Epithelial cell of proximal tubule (primary cell): Measurements from ENCODE around the gene PERCC1. TPM values are rescaled to one million over a fixed set of nuclear protein-coding genes. Genes with fewer than 3 reads are reported as not detected.

Experiments
- DNase-seq: peaks from one replicate; pipeline ENCODE4 v3.0.0-alpha.2; 2011; ENCODE audit warnings: low read depth
- H3K4me3 ChIP-seq: 2 replicates; pipeline ENCODE4 v1.5.1; 2011; ENCODE audit warnings: low read depth, mild to moderate bottlenecking, low read length
- total RNA-seq: library from RNA; depleted of rRNA; stranded (reverse); fragments of >200 nt; gene quantifications from 2 replicates; pipeline ENCODE4 v1.2.3, GENCODE V29; 2015
- TF ChIP-seq, protein P1 (sequence below): conservative IDR thresholded peaks from 2 replicates; pipeline ENCODE4 v1.5.1; 2012; ENCODE audit warnings: low read depth, mild to moderate bottlenecking, low read length

The PERCC1 gene
- total RNA-seq, 1 donor from 2014 or later = not detected

DNA sequence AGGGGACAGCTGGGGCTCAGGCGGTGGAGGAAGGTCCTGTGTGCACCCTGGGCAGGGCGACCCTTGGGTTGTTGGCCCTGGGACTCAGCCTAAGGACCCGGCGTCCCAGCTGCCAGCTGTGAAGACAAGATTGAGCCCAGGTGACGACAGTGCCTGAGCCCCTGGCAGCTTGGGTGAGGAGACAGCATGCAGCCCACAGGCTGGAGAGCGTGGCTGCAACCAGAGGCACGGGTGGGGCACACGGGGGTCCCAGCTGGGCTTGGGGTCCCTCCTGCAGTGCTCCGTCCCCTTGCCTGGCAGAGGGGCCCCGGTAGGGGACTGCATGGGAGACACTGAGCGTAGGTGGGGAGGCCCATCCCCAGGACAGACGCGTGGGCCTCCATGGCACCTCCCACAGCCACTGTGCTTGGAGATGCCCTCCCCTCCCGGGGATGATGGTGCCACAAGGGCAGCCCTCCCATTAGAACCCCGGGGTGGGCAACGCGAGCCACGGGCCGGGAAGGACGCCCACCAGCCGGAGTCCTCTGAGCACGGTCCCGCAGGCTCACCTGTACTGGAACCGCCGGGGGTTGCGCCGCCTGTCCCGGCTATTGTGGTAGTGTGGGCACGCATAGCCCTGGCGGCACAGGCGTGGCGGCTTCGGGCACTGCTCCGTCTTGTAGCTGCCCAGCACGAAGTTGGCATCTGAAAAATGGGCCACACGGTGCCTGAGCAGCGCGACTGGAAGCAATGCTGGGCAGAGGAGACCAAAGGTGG, 31.9 kb upstream of the PERCC1 start:
- no peak for DNase-seq
- H3K4me3 ChIP-seq = no peak overlapping the region

DNA sequence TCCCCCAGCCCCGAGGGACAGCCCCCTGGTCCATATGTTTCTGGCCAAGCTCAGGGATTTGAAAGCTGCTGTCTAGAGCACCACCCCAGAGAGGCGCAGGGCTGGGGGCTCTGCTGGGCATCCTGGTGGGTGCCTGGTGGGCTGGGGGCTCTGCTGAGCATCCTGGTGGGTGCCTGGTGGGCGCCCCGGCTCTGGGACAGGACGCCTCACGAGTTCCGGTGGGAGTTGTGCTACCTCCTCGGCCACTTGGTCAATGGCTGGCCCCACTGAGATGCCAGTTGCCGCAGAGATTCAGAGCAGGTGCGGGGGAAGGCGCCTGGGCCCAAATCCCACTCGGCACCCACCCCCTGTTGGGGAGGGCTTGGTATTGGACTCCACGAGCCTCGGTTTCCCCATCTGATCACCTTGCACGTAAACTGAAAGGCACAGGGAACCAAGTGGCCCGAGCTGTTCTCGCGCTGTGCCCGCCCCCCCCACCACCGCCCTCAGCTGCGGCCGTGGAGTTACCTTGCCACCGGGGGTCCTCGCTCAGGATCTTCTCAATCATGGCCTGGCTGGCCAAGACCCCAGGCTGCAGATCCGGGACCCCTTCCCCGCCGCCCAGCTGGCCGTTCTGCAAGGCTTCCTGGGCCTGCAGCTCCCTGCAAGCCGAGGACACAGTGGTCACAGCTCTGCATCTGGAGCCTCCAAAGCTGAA, 29.7 kb upstream of the PERCC1 start:
- DNase-seq = no peak
- TF ChIP-seq, protein P1, sequence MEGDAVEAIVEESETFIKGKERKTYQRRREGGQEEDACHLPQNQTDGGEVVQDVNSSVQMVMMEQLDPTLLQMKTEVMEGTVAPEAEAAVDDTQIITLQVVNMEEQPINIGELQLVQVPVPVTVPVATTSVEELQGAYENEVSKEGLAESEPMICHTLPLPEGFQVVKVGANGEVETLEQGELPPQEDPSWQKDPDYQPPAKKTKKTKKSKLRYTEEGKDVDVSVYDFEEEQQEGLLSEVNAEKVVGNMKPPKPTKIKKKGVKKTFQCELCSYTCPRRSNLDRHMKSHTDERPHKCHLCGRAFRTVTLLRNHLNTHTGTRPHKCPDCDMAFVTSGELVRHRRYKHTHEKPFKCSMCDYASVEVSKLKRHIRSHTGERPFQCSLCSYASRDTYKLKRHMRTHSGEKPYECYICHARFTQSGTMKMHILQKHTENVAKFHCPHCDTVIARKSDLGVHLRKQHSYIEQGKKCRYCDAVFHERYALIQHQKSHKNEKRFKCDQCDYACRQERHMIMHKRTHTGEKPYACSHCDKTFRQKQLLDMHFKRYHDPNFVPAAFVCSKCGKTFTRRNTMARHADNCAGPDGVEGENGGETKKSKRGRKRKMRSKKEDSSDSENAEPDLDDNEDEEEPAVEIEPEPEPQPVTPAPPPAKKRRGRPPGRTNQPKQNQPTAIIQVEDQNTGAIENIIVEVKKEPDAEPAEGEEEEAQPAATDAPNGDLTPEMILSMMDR = no peak
- no peak overlapping the region for H3K4me3 ChIP-seq

More for the DNA sequence above, 31.9 kb upstream of the PERCC1 start:
- TF ChIP-seq, protein P1 = no peak

DNA sequence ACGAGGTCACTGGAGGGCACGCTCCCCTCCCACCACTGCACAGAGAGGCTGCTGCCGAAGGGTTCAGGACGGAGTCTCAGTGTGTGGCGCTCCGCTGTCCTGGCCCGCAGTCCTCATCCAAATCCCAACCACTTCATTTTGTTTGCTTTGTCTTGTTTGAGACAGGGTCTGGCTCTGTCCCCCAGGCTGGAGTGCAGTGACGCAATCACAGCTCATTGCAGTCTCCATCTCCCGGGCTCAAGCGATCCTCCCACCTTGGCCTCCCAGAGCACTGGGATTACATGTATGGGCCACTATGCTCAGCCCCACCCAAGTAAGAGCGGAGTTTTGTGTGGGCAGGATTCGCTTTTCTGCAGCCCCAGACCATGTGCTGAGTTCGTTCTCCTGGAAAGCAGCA, 29.1 kb upstream of the PERCC1 start:
- TF ChIP-seq, protein P1 = no peak
- H3K4me3 ChIP-seq = no peak overlapping the region
- no peak for DNase-seq

DNA sequence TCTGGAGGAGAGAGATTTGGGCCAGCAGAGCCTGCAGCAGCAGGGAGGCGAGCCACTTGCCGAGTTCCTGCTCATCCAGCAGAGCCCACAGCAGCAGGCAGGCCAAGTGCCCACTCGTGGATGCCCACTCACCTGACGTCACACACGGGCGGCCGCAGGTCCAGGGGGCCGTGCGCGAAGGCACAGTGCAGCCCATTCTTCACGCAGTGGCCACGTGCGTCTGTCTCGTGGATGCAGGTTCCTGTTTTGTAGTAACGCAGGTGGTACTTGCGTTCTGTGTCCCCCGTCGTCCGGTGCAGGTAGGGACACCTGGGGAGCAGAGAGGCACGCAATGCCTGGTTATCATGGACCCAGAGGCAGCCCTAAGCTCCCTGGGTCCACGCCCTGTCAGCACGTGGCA, 27.8 kb upstream of the PERCC1 start:
- no peak for DNase-seq
- TF ChIP-seq, protein P1 = no peak
- H3K4me3 ChIP-seq = no peak overlapping the region

DNA sequence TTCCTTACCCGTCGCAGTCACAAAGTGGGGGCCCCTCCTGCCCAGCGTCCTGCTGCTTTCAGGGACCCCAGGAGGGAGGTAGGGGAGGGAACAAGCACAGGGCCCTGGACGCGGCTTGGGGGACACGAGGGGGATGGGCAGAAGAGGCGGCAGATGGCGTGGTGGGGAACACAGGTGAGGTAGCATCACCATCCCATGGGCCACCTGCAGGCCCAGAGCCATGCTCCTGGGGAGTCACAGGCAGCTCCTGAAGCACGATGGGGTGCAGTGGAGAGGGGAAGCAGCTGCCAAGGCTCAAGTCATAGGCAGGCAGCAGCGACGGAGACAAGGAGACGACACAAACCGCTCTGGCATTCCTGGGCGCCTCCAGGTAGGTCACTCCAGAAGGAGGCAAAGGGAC, 27.1 kb upstream of the PERCC1 start:
- TF ChIP-seq, protein P1 = no peak
- H3K4me3 ChIP-seq = no peak overlapping the region
- no peak for DNase-seq

DNA sequence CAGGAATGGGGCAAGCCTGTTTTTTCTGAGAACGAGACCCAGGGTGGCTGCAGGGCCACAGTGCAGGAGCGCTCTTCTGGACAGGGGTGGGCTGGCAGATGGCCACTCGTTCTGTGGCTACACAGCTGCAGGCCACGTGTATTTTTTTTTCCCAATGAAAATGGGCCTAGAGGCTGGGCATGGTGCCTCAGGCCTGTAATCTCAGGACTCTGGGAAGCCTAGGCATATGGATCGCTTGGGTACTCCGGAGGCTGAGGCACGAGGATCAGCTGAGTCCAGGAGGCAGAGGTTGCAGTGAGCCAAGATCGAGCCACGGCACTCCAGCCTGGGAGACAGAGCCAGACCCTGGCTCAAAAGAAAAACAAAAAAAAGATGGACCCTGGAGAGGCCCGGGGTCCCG, 23.1 kb upstream of the PERCC1 start:
- DNase-seq = no peak
- peak overlapping the region; percentile 63 for H3K4me3 ChIP-seq
- TF ChIP-seq, protein P1 = no peak
